GM21786 (cell line): ENCODE measurements around the gene AGO4.
"Not testable (repeated sequence)": the region's sequence is repeated elsewhere in the genome, so short reads cannot be mapped to it uniquely, and the experiment has no call there.

ENCODE experiments used
- ATAC-seq: cut with Tn5 transposase; IDR thresholded peaks from one replicate; pipeline ENCODE4 v1.9.1; 2021; ENCODE audit not compliant: unreplicated experiment

Gene AGO4

GRCh38 chr1:35863881-35864625, 56.2 kb downstream of the AGO4 start:
- ATAC-seq, result no peak

GRCh38 chr1:35864813-35865212, 57.0 kb downstream of the AGO4 start:
- no peak for ATAC-seq

GRCh38 chr1:35866991-35867390, 59.2 kb downstream of the AGO4 start:
- no peak for ATAC-seq

GRCh38 chr1:35869245-35869950, 61.6 kb downstream of the AGO4 start:
- not testable (repeated sequence) for ATAC-seq

- ATAC-seq, result no peak
Observed at GRCh38 chr1:35870651-35871309, 63.0 kb downstream of the AGO4 start.

- ATAC-seq, result no peak
Observed at GRCh38 chr1:35873243-35873750, 65.5 kb downstream of the AGO4 start.

GRCh38 chr1:35874115-35874514, 66.3 kb downstream of the AGO4 start:
- ATAC-seq, result not testable (repeated sequence)

GRCh38 chr1:35876988-35877387, 69.2 kb downstream of the AGO4 start:
- ATAC-seq, result no peak

GRCh38 chr1:35881850-35882273, 74.0 kb downstream of the AGO4 start:
- ATAC-seq, result no peak

GRCh38 chr1:35882586-35882944, 74.7 kb downstream of the AGO4 start:
- no peak for ATAC-seq

GRCh38 chr1:35882945-35883634, 75.3 kb downstream of the AGO4 start, which contains the start of gene AGO1:
Gene AGO1 (plus strand): TSS chr1:35883209. CDS start chr1:35883422, 213 bp downstream.
- peak; percentile 74 for ATAC-seq

GRCh38 chr1:35883635-35884101, 75.9 kb downstream of the AGO4 start:
- ATAC-seq, result peak; percentile 5

GRCh38 chr1:35884934-35885333, 77.1 kb downstream of the AGO4 start:
- ATAC-seq, result no peak

- no peak for ATAC-seq
Observed at GRCh38 chr1:35885961-35886558, 78.2 kb downstream of the AGO4 start.

- no peak for ATAC-seq
Observed at GRCh38 chr1:35886577-35887431, 79.0 kb downstream of the AGO4 start.

- ATAC-seq, result no peak
Observed at GRCh38 chr1:35887508-35887907, 79.7 kb downstream of the AGO4 start.

GRCh38 chr1:35888255-35888654, 80.4 kb downstream of the AGO4 start:
- no peak for ATAC-seq

- ATAC-seq, result not testable (repeated sequence)
Observed at GRCh38 chr1:35888981-35889380, 81.2 kb downstream of the AGO4 start.

- no peak for ATAC-seq
Observed at GRCh38 chr1:35893051-35893879, 85.4 kb downstream of the AGO4 start.
